ENCODE results near the gene SCARB2.
A peak's percentile ranks its signal among the peaks of the same experiment; 100 is the strongest.
"Not testable (repeated sequence)": the region's sequence is repeated elsewhere in the genome, so short reads cannot be mapped to it uniquely, and the experiment has no call there.

SCARB2 gene

GRCh38 chr4:76213415-76214176 lies at the start of gene SCARB2:
TSS of gene SCARB2 (minus strand) at chr4:76213824. CDS start at chr4:76213543, 281 bp downstream.
- peak; percentile 75 for DNase-seq

GRCh38 chr4:76260571-76260970 lies 46.9 kb upstream of the SCARB2 start:
- no peak for DNase-seq

GRCh38 chr4:76257824-76258223 lies 44.2 kb upstream of the SCARB2 start:
- DNase-seq = no peak

- DNase-seq = no peak
Observed at GRCh38 chr4:76256968-76257367, 43.3 kb upstream of the SCARB2 start.

GRCh38 chr4:76256032-76256431 lies 42.4 kb upstream of the SCARB2 start:
- DNase-seq = no peak

GRCh38 chr4:76253511-76253910 lies 39.9 kb upstream of the SCARB2 start:
- DNase-seq = no peak

- no peak for DNase-seq
Observed at GRCh38 chr4:76252271-76252653, 38.6 kb upstream of the SCARB2 start.

- DNase-seq = peak; percentile 30
Observed at GRCh38 chr4:76251441-76252270, 38.0 kb upstream of the SCARB2 start, which contains the start of gene FAM47E. TSS of gene FAM47E (plus strand) at chr4:76251721. CDS start at chr4:76251747, 26 bp downstream.

GRCh38 chr4:76250962-76251361 lies 37.3 kb upstream of the SCARB2 start:
- DNase-seq = no peak

GRCh38 chr4:76246852-76247251 lies 33.2 kb upstream of the SCARB2 start:
- no peak for DNase-seq

- no peak for DNase-seq
Observed at GRCh38 chr4:76246025-76246424, 32.4 kb upstream of the SCARB2 start.

- not testable (repeated sequence) for DNase-seq
Observed at GRCh38 chr4:76243877-76244276, 30.3 kb upstream of the SCARB2 start.

GRCh38 chr4:76240236-76240635 lies 26.6 kb upstream of the SCARB2 start:
- DNase-seq = no peak

- DNase-seq = no peak
Observed at GRCh38 chr4:76238701-76239100, 25.1 kb upstream of the SCARB2 start.

- DNase-seq = no peak
Observed at GRCh38 chr4:76238236-76238635, 24.6 kb upstream of the SCARB2 start.

GRCh38 chr4:76235915-76236314 lies 22.3 kb upstream of the SCARB2 start:
- no peak for DNase-seq

GRCh38 chr4:76235407-76235806 lies 21.8 kb upstream of the SCARB2 start:
- DNase-seq = no peak

- no peak for DNase-seq
Observed at GRCh38 chr4:76234679-76235044, 21.0 kb upstream of the SCARB2 start.

- DNase-seq = no peak
Observed at GRCh38 chr4:76233967-76234678, 20.5 kb upstream of the SCARB2 start.

GRCh38 chr4:76233529-76233928 lies 19.9 kb upstream of the SCARB2 start:
- no peak for DNase-seq

- DNase-seq = no peak
Observed at GRCh38 chr4:76233083-76233482, 19.5 kb upstream of the SCARB2 start.

- DNase-seq = no peak
Observed at GRCh38 chr4:76232681-76233080, 19.1 kb upstream of the SCARB2 start.

- DNase-seq = no peak
Observed at GRCh38 chr4:76226418-76226817, 12.8 kb upstream of the SCARB2 start.

GRCh38 chr4:76224171-76224570 lies 10.5 kb upstream of the SCARB2 start:
- DNase-seq = no peak

Data from activated CD4-positive, CD25-positive, alpha-beta regulatory T cell treated with anti-CD3 and anti-CD28 coated beads, Interleukin-2, amount 50 U/mL, for 72 hours (primary cell).